GM18517 (cell line): Measurements from ENCODE around the gene PARP16.

ENCODE experiments used
- ATAC-seq: cut with Tn5 transposase; IDR thresholded peaks from one replicate; pipeline ENCODE4 v1.9.1; 2021; ENCODE audit warnings: mild to moderate bottlenecking, moderate library complexity; ENCODE audit not compliant: unreplicated experiment

PARP16 gene

GRCh38 chr15:65208647-65209046, 78.0 kb downstream of the PARP16 start:
- no peak for ATAC-seq
